Caco-2 (cell line): Measurements from ENCODE around the gene IKZF4. TPM values are rescaled to one million over a fixed set of nuclear protein-coding genes. Genes with fewer than 3 reads are reported as not detected.

ENCODE experiments used
- BruUV-seq: library from RNA; stranded (reverse); fragments of 400-500 nt; replicated peaks from 2 replicates; lab custom pipeline; 2021; lab: Mats Ljungman, UMichigan
- CTCF ChIA-PET: fragments of 300-600 bp; sonication (Branson Sonifier 250); formaldehyde crosslinking; loops from one replicate; lab custom pipeline; 2022; ENCODE audit warnings: antibody characterized with exemption; lab: Charles Lee
- POLR2A ChIA-PET: fragments of 300-600 bp; sonication (Branson Sonifier 250); formaldehyde crosslinking; loops from one replicate; lab custom pipeline; 2022; ENCODE audit warnings: antibody characterized with exemption; lab: Charles Lee
- DNase-seq, 2 experiments: peaks; one replicate each; pipeline versions ENCODE4 v3.0.0 to v3.0.0-alpha.2; 2020 to 2022
- H3K27me3 ChIP-seq: replicated peaks from 2 replicates; pipeline ENCODE4 v1.6.0; 2011; ENCODE audit warnings: low read length; ENCODE audit not compliant: control insufficient read depth, insufficient read depth
- H3K36me3 ChIP-seq: 2 replicates; pipeline ENCODE4 v1.5.1; 2011; ENCODE audit warnings: low read length; ENCODE audit not compliant: control insufficient read depth, insufficient read depth
- H3K4me1 ChIP-seq: fragments of 250-450 bp; sonication (Bioruptor Pico); 2 replicates; pipeline ENCODE4 v1.5.1; 2020; ENCODE audit warnings: mild to moderate bottlenecking
- H3K4me3 ChIP-seq: 2 replicates; pipeline ENCODE4 v1.5.1; 2011; ENCODE audit warnings: low read depth, mild to moderate bottlenecking, control low read depth, low read length
- H3K9me3 ChIP-seq: fragments of 250-450 bp; sonication (Bioruptor Pico); 2 replicates; pipeline ENCODE4 v1.5.1; 2020; ENCODE audit warnings: mild to moderate bottlenecking, moderate library complexity
- H3K27ac Mint-ChIP-seq: one replicate; pipeline ENCODE4 v1.8.0; 2022; ENCODE audit warnings: mixed read lengths; ENCODE audit not compliant: unreplicated experiment
- H3K27me3 Mint-ChIP-seq: one replicate; pipeline ENCODE4 v1.8.0; 2022; ENCODE audit warnings: mixed read lengths; ENCODE audit not compliant: insufficient read depth, unreplicated experiment
- H3K36me3 Mint-ChIP-seq: one replicate; pipeline ENCODE4 v1.8.0; 2022; ENCODE audit warnings: mild to moderate bottlenecking, mixed read lengths; ENCODE audit not compliant: insufficient read depth, unreplicated experiment
- H3K4me1 Mint-ChIP-seq: one replicate; pipeline ENCODE4 v1.8.0; 2022; ENCODE audit warnings: low read depth, mixed read lengths; ENCODE audit not compliant: unreplicated experiment
- H3K4me3 Mint-ChIP-seq: one replicate; pipeline ENCODE4 v1.8.0; 2022; ENCODE audit warnings: mild to moderate bottlenecking, moderate library complexity, mixed read lengths; ENCODE audit not compliant: unreplicated experiment
- H3K9me3 Mint-ChIP-seq: one replicate; pipeline ENCODE4 v1.8.0; 2022; ENCODE audit warnings: mixed read lengths; ENCODE audit not compliant: unreplicated experiment
- CTCF ChIP-seq, 2 experiments: fragments of 200-600 bp in 1 of 2; IDR thresholded peaks; 1 replicate in 1 of 2; 2 replicates in 1 of 2; pipeline versions ENCODE4 v1.5.1 to v1.8.0; 2011 to 2022; ENCODE audit warnings: antibody characterized with exemption in 1 of 2, control low read depth in 1 of 2, inconsistent platforms in 1 of 2, low read depth in 1 of 2, low read length in 1 of 2, mild to moderate bottlenecking in 1 of 2, moderate library complexity in 1 of 2; ENCODE audit not compliant: insufficient read depth in 1 of 2, severe bottlenecking in 1 of 2, unreplicated experiment in 1 of 2
- intact Hi-C: fragments of 100-400 bp; cut with micrococcal nuclease; formaldehyde crosslinking; loops from one replicate; pipeline ENCODE4 v1.10.0; 2022; ENCODE audit not compliant: unreplicated experiment
- total RNA-seq: library from RNA; stranded (reverse); gene quantifications from 2 replicates; pipeline ENCODE4 v1.2.3, GENCODE V29; 2022

Gene IKZF4
- total RNA-seq, 1 experiment from 2014 or later: 15.7 TPM

DNA sequence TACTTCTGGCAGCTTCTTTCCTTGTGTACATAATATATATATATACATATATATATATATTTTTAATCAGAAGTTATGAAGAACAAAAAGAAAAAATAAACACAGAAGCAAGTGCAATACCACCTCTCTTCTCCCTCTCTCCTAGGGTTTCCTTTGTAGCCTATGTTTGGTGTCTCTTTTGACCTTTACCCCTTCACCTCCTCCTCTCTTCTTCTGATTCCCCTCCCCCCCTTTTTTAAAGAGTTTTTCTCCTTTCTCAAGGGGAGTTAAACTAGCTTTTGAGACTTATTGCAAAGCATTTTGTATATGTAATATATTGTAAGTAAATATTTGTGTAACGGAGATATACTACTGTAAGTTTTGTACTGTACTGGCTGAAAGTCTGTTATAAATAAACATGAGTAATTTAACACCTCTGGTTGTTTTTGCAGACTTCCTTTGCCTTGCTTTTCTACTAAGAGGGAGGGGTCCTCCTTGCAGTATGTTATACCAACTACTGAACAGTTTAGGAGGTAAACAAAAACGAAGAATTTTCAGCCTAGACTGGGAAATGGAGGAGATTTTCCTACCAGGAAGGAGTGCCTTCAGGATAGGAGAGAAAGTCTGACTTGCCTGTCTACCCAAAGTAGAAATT, 17.3 kb downstream of the IKZF4 start:
- H3K4me1 Mint-ChIP-seq: peaks cover 13% of the 10 kb centered on the region
- H3K4me3 Mint-ChIP-seq: no peak overlapping the region
- Histone ChIP-seq H3K36me3 (peaks cover under 1% of the 10 kb centered on the region), H3K4me1 (peaks cover 7% of the 10 kb centered on the region), H3K4me3 (no peak overlapping the region), H3K9me3 (no peaks in the 10 kb centered on the region), H3K27me3 (no peaks in the 10 kb centered on the region)
- BruUV-seq: no TSS peak
- H3K36me3 Mint-ChIP-seq: peaks cover 34% of the 10 kb centered on the region
- H3K27ac Mint-ChIP-seq: no peak overlapping the region
- ChIA-PET CTCF (no interaction called here), POLR2A (interaction anchor here (0.6 to 1.1 kb wide), 2 partner anchors 31 to 45 kb away, joined by 3 to 6 read pairs; no protein-coding TSS in a partner anchor)
- intact Hi-C loops: no loop called here
- no peaks in the 10 kb centered on the region for H3K27me3 Mint-ChIP-seq
- no peak for TF ChIP-seq CTCF (IDR thresholded peaks at IDR 0.05; ENCODE audit: insufficient read depth in 1 of 2, low read depth in 1 of 2, low read length in 1 of 2, severe bottlenecking in 1 of 2, unreplicated experiment in 1 of 2)
- no peak for DNase-seq
- no peaks in the 10 kb centered on the region for H3K9me3 Mint-ChIP-seq

DNA sequence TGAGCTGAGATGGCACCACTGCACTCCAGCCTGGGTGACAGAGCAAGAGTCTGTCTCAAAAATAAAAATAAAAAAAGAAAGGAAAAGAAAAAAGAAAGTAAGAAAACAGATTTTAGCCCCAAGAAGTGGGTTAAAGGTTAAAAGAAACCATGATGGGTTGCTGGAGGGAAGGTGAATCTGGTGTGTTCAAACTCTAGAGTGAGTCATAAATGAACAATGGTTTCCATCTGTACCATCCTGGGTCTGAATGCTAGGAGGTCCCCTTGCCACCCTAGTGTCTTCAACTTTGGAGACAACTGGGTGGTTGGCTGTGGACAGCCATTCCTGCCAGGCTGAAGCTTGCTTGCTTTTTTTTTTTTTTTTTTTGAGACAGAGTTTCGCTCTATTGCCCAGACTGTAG, 19.3 kb downstream of the IKZF4 start:
- TF ChIP-seq CTCF (IDR thresholded peaks at IDR 0.05; ENCODE audit: insufficient read depth in 1 of 2, low read depth in 1 of 2, low read length in 1 of 2, severe bottlenecking in 1 of 2, unreplicated experiment in 1 of 2): no peak
- peaks cover 17% of the 10 kb centered on the region for H3K4me1 Mint-ChIP-seq
- H3K9me3 Mint-ChIP-seq: no peaks in the 10 kb centered on the region
- no peak for DNase-seq
- H3K9me3 ChIP-seq: no peaks in the 10 kb centered on the region
- peaks cover 10% of the 10 kb centered on the region for H3K4me1 ChIP-seq
- no TSS peak for BruUV-seq
- H3K36me3 Mint-ChIP-seq: peaks cover 47% of the 10 kb centered on the region
- POLR2A ChIA-PET: interaction anchor here (1.4 kb wide), 1 partner anchor 43 kb away, joined by 7 read pairs; the partner anchor contains the start of gene SUOX
- no peak overlapping the region for H3K4me3 Mint-ChIP-seq
- intact Hi-C loops: loop anchor here (5.0 kb wide), 1 partner anchor 218 kb away; no protein-coding TSS in a partner anchor
- H3K36me3 ChIP-seq: no peaks in the 10 kb centered on the region; the same call in 1 of the 2 replicates
- no peak overlapping the region for H3K4me3 ChIP-seq
- no peak overlapping the region for H3K27ac Mint-ChIP-seq
- CTCF ChIA-PET: interaction anchor here (0.7 to 1.4 kb wide), 2 partner anchors 44 to 311 kb away, joined by 4 to 15 read pairs; partner anchors contain the start of gene SUOX
- H3K27me3 Mint-ChIP-seq: no peaks in the 10 kb centered on the region
- no peaks in the 10 kb centered on the region for H3K27me3 ChIP-seq

- CTCF ChIA-PET: interaction anchor here (1.4 kb wide), 1 partner anchor 45 kb away, joined by 15 read pairs; the partner anchor contains the start of gene SUOX
- TF ChIP-seq CTCF (IDR thresholded peaks at IDR 0.05; ENCODE audit: insufficient read depth in 1 of 2, low read depth in 1 of 2, low read length in 1 of 2, severe bottlenecking in 1 of 2, unreplicated experiment in 1 of 2): no peak
- DNase-seq: no peak
- Mint-ChIP-seq H3K27me3 (no peaks in the 10 kb centered on the region), H3K4me1 (peaks cover 17% of the 10 kb centered on the region), H3K9me3 (no peaks in the 10 kb centered on the region), H3K36me3 (peaks cover 52% of the 10 kb centered on the region), H3K4me3 (peak overlapping the region; percentile 94), H3K27ac (peak overlapping the region; percentile 97)
- intact Hi-C loops: loop anchor here (1.0 to 5.0 kb wide), 7 partner anchors 31 to 303 kb away; partner anchors contain the start of gene GDF11
- H3K27me3 ChIP-seq: no peaks in the 10 kb centered on the region
- H3K4me1 ChIP-seq: peaks cover 10% of the 10 kb centered on the region
- H3K4me3 ChIP-seq: peak overlapping the region; percentile 24
- BruUV-seq: TSS peak; percentile 78
- no peaks in the 10 kb centered on the region for H3K9me3 ChIP-seq
- POLR2A ChIA-PET: interaction anchor here (0.6 to 1.4 kb wide), 2 partner anchors 44 to 86 kb away, joined by 3 to 7 read pairs; partner anchors contain the start of gene SUOX
- no peaks in the 10 kb centered on the region; the same call in 1 of the 2 replicates for H3K36me3 ChIP-seq
Measured at GRCh38 chr12:56040963-56041551, 20.2 kb downstream of the IKZF4 start.
